GM12892 (cell line): Measurements from ENCODE around the gene FLOT2.

Source experiments
- POLR2A ChIP-seq: IDR thresholded peaks from 2 replicates; pipeline ENCODE4 v1.6.1; 2011; ENCODE audit warnings: low read depth, low read length, control low read depth
- POLR2AphosphoS5 ChIP-seq: IDR thresholded peaks from 2 replicates; pipeline ENCODE4 v1.6.1; 2011; ENCODE audit warnings: low read depth, low read length, control low read depth
- TAF1 ChIP-seq: IDR thresholded peaks from 2 replicates; pipeline ENCODE4 v1.6.1; 2011; ENCODE audit warnings: low read depth, mild to moderate bottlenecking, control low read depth, low read length, borderline replicate concordance

GRCh38 chr17:28849281-28849680 lies 48.3 kb downstream of the FLOT2 start:
- TF ChIP-seq POLR2AphosphoS5, result no peak
- TF ChIP-seq POLR2A, result no peak
- TF ChIP-seq TAF1, result no peak
